Neutrophil (primary cell): Measurements from ENCODE around the gene GAS6.

ENCODE experiments used
- H3K27ac ChIP-seq: fragments of 200-600 bp; sonication (generic); 2 replicates; pipeline ENCODE4 v1.5.1; 2016; ENCODE audit warnings: mild to moderate bottlenecking, moderate library complexity
- H3K27me3 ChIP-seq: fragments of 200-600 bp; sonication (generic); 2 replicates; pipeline ENCODE4 v1.6.0; 2016; ENCODE audit warnings: mild to moderate bottlenecking
- H3K36me3 ChIP-seq: fragments of 200-600 bp; sonication (generic); 2 replicates; pipeline ENCODE4 v1.5.1; 2017
- H3K4me1 ChIP-seq, 2 experiments: fragments of 200-600 bp in 1 of 2; sonication (generic) in 1 of 2; 1 replicate in 1 of 2; 2 replicates in 1 of 2; pipeline versions ENCODE4 v1.5.1 to v1.6.1; 2013 to 2016; ENCODE audit warnings: low read depth in 1 of 2, low read length in 1 of 2, mild to moderate bottlenecking in 1 of 2, moderate library complexity in 1 of 2; ENCODE audit not compliant: control insufficient read depth in 1 of 2, insufficient read depth in 1 of 2
- H3K4me3 ChIP-seq, 2 experiments: fragments of 200-600 bp in 1 of 2; sonication (generic) in 1 of 2; 1 replicate in 1 of 2; 2 replicates in 1 of 2; pipeline ENCODE4 v1.5.1; 2013 to 2016; ENCODE audit warnings: low read depth in 1 of 2, low read length in 1 of 2, mild to moderate bottlenecking in 1 of 2, moderate library complexity in 1 of 2
- H3K9me3 ChIP-seq: fragments of 200-600 bp; sonication (generic); 2 replicates; pipeline ENCODE4 v1.5.1; 2016
- TF ChIP-seq, protein P1 (sequence below): fragments of 200-600 bp; sonication (generic); IDR thresholded peaks from 2 replicates; pipeline ENCODE4 v1.5.1; 2016; ENCODE audit warnings: antibody characterized with exemption

GAS6 gene

GRCh38 chr13:113862931-113863523 lies 849 bp downstream of the GAS6 start:
- Histone ChIP-seq H3K9me3 (peaks cover 6% of the 10 kb centered on the region), H3K4me1 (peaks cover 0 to 7% of the 10 kb centered on the region in 2 experiments), H3K27ac (no peak overlapping the region), H3K27me3 (peaks cover 73% of the 10 kb centered on the region), H3K36me3 (no peaks in the 10 kb centered on the region), H3K4me3 (no peak overlapping the region)
- TF ChIP-seq, protein P1, sequence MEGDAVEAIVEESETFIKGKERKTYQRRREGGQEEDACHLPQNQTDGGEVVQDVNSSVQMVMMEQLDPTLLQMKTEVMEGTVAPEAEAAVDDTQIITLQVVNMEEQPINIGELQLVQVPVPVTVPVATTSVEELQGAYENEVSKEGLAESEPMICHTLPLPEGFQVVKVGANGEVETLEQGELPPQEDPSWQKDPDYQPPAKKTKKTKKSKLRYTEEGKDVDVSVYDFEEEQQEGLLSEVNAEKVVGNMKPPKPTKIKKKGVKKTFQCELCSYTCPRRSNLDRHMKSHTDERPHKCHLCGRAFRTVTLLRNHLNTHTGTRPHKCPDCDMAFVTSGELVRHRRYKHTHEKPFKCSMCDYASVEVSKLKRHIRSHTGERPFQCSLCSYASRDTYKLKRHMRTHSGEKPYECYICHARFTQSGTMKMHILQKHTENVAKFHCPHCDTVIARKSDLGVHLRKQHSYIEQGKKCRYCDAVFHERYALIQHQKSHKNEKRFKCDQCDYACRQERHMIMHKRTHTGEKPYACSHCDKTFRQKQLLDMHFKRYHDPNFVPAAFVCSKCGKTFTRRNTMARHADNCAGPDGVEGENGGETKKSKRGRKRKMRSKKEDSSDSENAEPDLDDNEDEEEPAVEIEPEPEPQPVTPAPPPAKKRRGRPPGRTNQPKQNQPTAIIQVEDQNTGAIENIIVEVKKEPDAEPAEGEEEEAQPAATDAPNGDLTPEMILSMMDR = no peak

GRCh38 chr13:113862191-113862930 lies 1.5 kb downstream of the GAS6 start:
- no peaks in the 10 kb centered on the region for H3K36me3 ChIP-seq
- H3K4me3 ChIP-seq = no peak overlapping the region
- H3K9me3 ChIP-seq = peaks cover 6% of the 10 kb centered on the region
- H3K27ac ChIP-seq = no peak overlapping the region
- TF ChIP-seq, protein P1 = no peak
- H3K27me3 ChIP-seq = peaks cover 68% of the 10 kb centered on the region
- H3K4me1 ChIP-seq = peaks cover 0 to 7% of the 10 kb centered on the region in 2 experiments

DNA sequence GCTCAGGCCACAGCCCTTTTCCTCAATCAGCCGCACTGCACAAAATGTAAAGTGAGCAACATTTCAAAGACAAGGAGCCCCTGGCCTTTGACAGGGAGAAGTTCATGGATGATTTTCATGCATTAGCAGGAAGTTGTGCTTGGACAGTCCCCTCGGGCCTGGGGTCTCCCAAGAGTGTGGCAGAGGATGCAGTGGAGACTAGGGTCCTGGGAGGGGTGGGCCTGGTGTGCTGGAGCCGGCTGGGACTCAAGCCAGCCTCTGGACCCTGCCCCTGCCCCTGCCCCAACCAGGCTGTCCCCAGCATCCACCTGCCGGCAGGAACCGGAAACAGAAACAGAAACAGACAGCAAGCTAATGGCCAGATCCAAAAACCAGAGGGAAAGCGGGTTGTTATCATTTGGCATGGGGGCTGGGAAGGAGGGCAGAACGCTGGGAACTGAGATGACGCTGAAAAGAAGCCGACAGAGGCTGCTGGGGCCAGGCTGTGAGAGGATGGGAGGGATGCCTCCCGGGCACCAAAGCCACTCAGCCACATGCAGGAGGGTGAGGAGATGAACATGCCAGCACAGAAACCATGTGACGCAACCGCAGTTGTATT lies 2.3 kb downstream of the GAS6 start:
- Histone ChIP-seq H3K27me3 (peaks cover 65% of the 10 kb centered on the region), H3K4me1 (peaks cover 0 to 7% of the 10 kb centered on the region in 2 experiments), H3K9me3 (peaks cover 6% of the 10 kb centered on the region), H3K4me3 (no peak overlapping the region), H3K36me3 (no peaks in the 10 kb centered on the region), H3K27ac (no peak overlapping the region)
- TF ChIP-seq, protein P1 = no peak

- peaks cover 58% of the 10 kb centered on the region for H3K27me3 ChIP-seq
- no peak overlapping the region for H3K4me3 ChIP-seq
- H3K9me3 ChIP-seq = peaks cover 6% of the 10 kb centered on the region
- H3K36me3 ChIP-seq = no peaks in the 10 kb centered on the region
- TF ChIP-seq, protein P1 = no peak
- H3K4me1 ChIP-seq = peaks cover 0 to 7% of the 10 kb centered on the region in 2 experiments
- no peak overlapping the region for H3K27ac ChIP-seq
Measured at GRCh38 chr13:113860665-113861432, 3.0 kb downstream of the GAS6 start.

- Histone ChIP-seq H3K4me1 (peaks cover 0 to 7% of the 10 kb centered on the region in 2 experiments), H3K27me3 (peaks cover 57% of the 10 kb centered on the region), H3K36me3 (no peaks in the 10 kb centered on the region), H3K4me3 (no peak overlapping the region), H3K9me3 (peaks cover 6% of the 10 kb centered on the region), H3K27ac (no peak overlapping the region)
- TF ChIP-seq, protein P1 = no peak
Measured at GRCh38 chr13:113860051-113860664, 3.7 kb downstream of the GAS6 start.
